HG03045 (cell line): ENCODE data around the gene SUPT4H1.

Source experiments
- ATAC-seq: cut with Tn5 transposase; IDR thresholded peaks from one replicate; pipeline ENCODE4 v1.9.1; 2021; ENCODE audit warnings: mild to moderate bottlenecking, moderate library complexity; ENCODE audit not compliant: unreplicated experiment

SUPT4H1 gene

GRCh38 chr17:58331815-58332777 is 19.9 kb downstream of the SUPT4H1 start:
- peak; percentile 27 for ATAC-seq

- ATAC-seq: no peak
Measured at GRCh38 chr17:58330997-58331814, 20.8 kb downstream of the SUPT4H1 start.

- no peak for ATAC-seq
Measured at GRCh38 chr17:58330538-58330996, 21.4 kb downstream of the SUPT4H1 start.

- ATAC-seq: no peak
Measured at GRCh38 chr17:58329810-58330537, 22.0 kb downstream of the SUPT4H1 start.

- peak; percentile 32 for ATAC-seq
Measured at GRCh38 chr17:58329035-58329809, 22.8 kb downstream of the SUPT4H1 start.

- no peak for ATAC-seq
Measured at GRCh38 chr17:58328195-58329034, 23.6 kb downstream of the SUPT4H1 start, which contains the start of gene TSPOAP1. TSPOAP1 (minus strand) TSS chr17:58328795; CDS start chr17:58327920, 875 bp downstream.

GRCh38 chr17:58327363-58328194 is 24.4 kb downstream of the SUPT4H1 start:
- ATAC-seq: no peak

GRCh38 chr17:58326609-58327362 is 25.2 kb downstream of the SUPT4H1 start:
- ATAC-seq: no peak

- ATAC-seq: no peak
Measured at GRCh38 chr17:58325976-58326468, 26.0 kb downstream of the SUPT4H1 start.

- ATAC-seq: no peak
Measured at GRCh38 chr17:58325289-58325726, 26.7 kb downstream of the SUPT4H1 start.

- no peak for ATAC-seq
Measured at GRCh38 chr17:58324409-58325288, 27.4 kb downstream of the SUPT4H1 start.

GRCh38 chr17:58324056-58324408 is 28.0 kb downstream of the SUPT4H1 start:
- no peak for ATAC-seq

GRCh38 chr17:58323366-58324055 is 28.5 kb downstream of the SUPT4H1 start:
- ATAC-seq: no peak

GRCh38 chr17:58322581-58323185 is 29.3 kb downstream of the SUPT4H1 start:
- no peak for ATAC-seq
